Activated CD4-positive, alpha-beta T cell treated with anti-CD3 and anti-CD28 coated beads, Interleukin-2, amount 50 U/mL, for 1 hour (primary cell): Measurements from ENCODE around the gene VN1R5.
"Not testable (repeated sequence)": the region's sequence is repeated elsewhere in the genome, so short reads cannot be mapped to it uniquely, and the experiment has no call there.

ENCODE experiments used
- DNase-seq: peaks from one replicate; pipeline ENCODE4 v3.0.0-alpha.2; 2020

VN1R5 gene

GRCh38 chr1:247274605-247275256, 18.9 kb downstream of the VN1R5 start:
- DNase-seq = no peak

GRCh38 chr1:247277191-247277590, 21.3 kb downstream of the VN1R5 start:
- DNase-seq = no peak

DNA sequence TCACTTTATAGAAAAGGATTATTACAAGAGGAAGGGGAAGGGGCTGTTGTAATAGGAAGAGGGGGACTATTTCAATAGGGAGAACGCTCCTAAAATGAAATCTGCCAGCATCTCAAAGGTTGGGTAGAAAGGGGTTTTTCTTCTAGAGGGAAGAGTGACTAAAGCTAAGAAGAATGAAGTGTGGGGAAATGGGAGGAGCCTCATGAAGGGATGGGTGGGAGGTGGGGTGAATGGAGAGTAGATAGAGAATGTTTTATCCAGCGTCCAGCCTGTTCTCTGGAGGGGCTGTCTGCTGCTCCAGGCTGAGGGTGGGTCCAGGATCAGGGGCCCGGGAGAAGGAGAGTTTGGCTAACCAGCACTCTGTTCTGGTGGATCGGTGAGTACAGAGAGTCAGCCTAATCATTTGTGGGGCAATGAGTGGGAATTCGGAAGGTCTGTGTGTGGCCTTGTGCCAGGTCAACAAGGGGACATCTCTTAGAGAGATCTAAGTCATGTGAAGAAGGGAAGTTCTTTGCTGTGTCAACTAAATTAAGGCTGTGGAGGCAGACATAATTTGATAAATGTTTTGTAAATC, 25.2 kb downstream of the VN1R5 start:
- DNase-seq = no peak

- DNase-seq = no peak
These were observed 30.3 kb downstream of the VN1R5 start for GRCh38 chr1:247286134-247286670.

DNA sequence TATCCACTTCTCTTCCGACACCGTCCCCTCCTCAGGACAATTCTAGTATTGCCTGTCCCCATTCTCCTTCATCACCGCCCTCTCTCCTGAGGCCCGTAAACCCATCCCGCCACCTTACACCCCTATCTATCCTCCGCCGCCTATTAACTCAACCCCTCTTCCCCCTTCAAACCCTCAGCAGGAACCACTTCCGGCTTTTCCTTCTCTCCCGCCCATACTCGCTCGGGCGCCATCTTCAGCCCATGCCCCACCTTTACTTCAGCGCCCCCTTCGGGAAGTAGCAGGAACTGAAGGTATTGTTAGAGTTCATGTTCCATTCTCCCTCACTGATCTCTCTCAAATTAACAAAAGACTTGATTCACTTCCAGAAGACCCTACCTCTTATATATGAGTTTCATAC, 31.6 kb downstream of the VN1R5 start:
- DNase-seq = no peak

- no peak for DNase-seq
These were observed 32.5 kb downstream of the VN1R5 start for GRCh38 chr1:247288341-247288740.

- DNase-seq = not testable (repeated sequence)
These were observed 33.5 kb downstream of the VN1R5 start for GRCh38 chr1:247289274-247289892.

- DNase-seq = no peak
These were observed 34.7 kb downstream of the VN1R5 start for GRCh38 chr1:247290576-247290975.

GRCh38 chr1:247291161-247291560, 35.3 kb downstream of the VN1R5 start:
- DNase-seq = no peak

- no peak for DNase-seq
These were observed 36.1 kb downstream of the VN1R5 start for GRCh38 chr1:247291833-247292561.

GRCh38 chr1:247293047-247293446, 37.2 kb downstream of the VN1R5 start:
- no peak for DNase-seq

- DNase-seq = no peak
These were observed 38.4 kb downstream of the VN1R5 start for GRCh38 chr1:247294282-247294681.

DNA sequence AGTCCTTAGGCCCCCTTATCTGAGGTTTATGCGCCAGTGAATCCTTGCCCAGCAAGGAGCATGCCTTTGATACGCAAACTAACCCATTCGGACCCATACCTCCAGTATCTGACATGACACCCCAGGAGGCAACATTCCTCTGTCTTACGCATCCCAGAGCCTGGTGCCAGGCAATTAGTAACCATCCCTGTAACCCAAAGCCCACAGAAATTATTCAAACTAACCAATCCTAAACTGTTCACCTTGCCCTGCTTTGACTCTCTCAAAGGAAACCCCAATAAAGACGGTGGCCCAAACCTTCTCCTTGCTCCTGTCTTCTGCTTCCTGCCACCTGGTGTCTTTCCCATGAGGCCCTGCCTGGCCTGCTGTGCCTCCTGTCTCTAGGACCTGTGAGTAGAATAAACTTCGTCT, 39.4 kb downstream of the VN1R5 start:
- DNase-seq = no peak

DNA sequence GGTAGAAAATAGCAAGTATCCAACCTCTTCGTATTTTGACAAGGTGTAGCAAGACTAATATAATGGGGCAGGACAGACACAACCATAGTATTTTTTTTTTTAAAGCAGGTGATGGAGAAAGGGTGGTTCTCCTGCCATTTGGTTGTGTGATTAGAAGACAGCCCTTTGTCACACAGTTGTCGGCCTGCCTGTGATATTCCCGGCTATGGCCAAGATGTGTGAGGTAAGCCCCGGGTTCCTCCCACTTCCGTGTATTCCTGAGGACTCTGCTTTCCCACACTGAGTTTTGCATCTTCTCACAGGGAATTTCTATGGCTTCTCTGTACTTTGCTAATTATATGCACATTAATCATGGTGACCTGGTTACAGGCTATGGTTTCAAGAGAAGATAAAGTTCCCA, 39.9 kb downstream of the VN1R5 start:
- no peak for DNase-seq

DNA sequence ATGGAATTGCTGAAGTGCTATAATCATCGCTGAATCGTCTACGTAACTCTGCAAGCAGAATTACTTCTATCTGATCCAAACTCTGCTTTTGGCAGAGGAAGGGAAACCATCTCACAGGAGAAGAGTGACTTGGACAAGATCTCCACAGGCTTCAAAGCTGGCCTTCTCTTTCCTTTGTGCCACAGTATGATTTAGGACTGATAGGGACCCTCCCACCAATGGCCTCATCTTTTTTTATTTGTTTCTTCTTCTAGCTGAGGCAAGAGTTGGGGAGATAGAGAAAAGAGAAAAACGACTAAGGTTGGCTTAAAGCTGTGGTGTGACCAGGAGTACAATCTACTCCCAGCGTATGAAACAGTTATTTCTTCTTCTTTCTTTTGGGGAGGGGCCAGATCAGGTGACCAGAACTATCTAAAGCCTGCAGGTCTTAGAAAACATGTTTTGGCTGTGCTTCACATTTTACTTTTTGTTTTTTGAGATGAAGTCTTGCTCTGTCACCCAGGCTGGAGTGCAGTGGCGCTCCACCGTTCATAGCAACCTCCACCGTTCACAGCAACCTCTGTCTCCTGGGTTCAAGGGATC, 40.8 kb downstream of the VN1R5 start:
- no peak for DNase-seq

GRCh38 chr1:247297263-247298123, 41.6 kb downstream of the VN1R5 start:
- no peak for DNase-seq

DNA sequence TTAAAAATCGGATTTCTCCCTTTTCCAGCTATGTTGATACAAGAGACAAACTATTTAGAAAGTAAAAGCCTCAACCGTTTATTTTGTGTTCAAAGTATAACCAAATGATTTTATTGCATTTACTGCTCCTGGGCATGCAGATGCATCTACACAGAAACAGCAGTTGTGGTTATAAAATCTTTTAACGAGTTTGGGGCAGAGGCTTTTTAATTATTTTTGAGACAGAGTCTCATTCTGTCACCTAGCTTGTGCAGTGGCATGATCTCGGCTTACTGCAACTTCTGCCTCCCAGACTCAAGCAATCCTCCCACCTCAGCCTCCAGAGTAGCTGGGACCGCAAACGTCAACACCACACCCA, 42.2 kb downstream of the VN1R5 start:
- DNase-seq = no peak

DNA sequence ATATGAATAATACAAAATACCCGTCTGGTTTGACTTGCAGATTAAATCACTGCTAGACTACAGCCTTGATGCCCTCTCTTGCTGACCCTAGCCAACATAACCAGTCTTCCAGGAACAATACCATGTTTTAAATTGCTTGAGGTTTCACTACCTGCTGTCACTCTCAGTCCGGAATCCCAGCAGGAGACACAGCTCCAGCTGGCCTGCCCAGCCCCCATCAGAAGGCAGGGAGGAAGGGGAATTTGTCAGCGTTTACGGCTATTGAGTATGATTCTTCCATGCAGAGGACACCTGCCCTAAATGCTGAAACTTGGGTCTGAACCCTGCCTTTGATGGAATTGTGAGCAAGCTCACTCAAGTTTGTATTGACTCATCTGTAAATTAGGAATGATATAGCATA, 42.8 kb downstream of the VN1R5 start:
- DNase-seq = no peak

DNA sequence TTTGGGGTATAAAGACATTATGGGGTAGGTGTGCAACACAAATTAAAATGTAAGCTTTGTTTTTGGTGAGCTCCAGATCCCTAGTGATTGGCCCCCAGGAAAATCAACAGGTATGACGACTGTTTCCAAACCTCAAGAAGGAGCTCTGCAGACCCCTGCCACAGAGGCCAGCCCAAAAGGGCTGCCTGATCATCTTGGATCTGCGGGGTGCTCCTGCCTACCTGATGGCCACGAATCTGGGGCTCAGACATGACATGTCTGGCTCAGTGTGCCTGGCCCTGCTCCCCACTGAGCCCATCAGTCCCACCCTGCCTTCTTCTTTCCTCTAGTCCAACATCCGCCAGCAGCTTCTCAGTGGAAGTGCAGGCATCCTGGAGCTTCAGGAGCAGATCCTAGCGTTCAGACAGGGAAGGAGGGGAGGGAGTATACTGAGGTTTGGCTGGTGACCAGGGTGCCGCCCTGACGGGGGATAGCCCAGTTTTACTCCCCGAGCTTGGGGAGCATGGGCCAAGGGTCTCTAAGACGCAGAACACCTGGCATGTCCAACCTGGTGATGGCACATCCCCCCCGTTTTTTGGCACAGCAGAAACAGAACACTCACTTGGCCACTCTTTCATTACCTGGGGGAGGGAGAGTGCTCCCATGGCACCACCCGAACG, 44.0 kb downstream of the VN1R5 start:
- no peak for DNase-seq

DNA sequence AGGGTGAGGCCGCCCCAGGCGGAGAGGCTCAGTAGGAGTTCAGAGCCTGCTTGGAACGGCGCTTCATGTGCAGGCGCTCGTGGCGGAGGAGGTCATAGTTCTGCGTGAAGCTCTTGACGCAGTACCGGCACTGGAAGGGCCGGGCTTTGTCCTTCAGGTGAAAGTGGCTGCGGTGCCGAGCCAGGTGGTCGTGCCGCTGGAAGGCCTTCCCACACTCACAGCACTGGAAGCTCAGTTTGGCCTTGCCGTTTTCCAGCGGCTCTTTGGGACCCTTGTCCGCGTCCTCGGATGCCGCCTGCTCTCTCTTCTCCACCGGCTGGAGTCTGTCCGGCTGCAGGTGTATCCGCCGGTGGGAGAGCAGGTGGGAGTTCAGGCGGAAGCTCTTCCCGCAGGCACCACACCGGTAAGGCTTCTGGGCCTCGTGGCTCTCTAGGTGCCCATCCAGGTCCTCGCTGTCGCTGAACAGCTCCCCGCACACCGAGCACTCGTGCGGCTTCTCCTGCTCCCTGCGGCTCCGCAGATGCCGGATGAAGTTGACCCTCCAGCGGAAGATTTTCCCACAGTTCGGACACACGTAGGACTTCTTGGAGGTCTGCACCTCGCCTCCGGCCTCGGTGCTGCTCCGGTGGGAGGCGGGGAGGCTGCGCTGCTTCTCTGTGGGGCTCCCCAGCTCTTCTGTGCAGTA, 44.8 kb downstream of the VN1R5 start:
- DNase-seq = no peak

- DNase-seq = no peak
These were observed 45.3 kb downstream of the VN1R5 start for GRCh38 chr1:247301176-247301540.
